ENCODE results near the gene FHOD1. TPM values are rescaled to one million over a fixed set of nuclear protein-coding genes. Genes with fewer than 3 reads are reported as not detected.

Gene FHOD1
- total and polyA plus RNA-seq, 12 donors, result 11.6 to 71.1 (median 19.1) TPM

- WGBS, 2 donors, result 74 to 79% methylated on average over 7 of the region's 7 CpGs
- Histone ChIP-seq H3K27ac (no peak overlapping the region), H3K4me1 (peaks cover 0 to under 1% (median 0%) of the 10 kb centered on the region in 9 donors), H3K27me3 (no peaks in the 10 kb centered on the region), H3K4me3 (no peak overlapping the region), H3K36me3 (peaks cover 14 to 100% (median 76%) of the 10 kb centered on the region in 9 donors), H3K9me3 (no peaks in the 10 kb centered on the region)
- intact Hi-C loops (cut with DNase I), result no loop called here
- TF ChIP-seq CTCF (IDR thresholded peaks at IDR 0.05), result no peak
- ATAC-seq (no peak), DNase-seq (no peak)
These were observed 13.7 kb downstream of the FHOD1 start for GRCh38 chr16:67233596-67233995.

- H3K27ac ChIP-seq, result no peak overlapping the region
- H3K36me3 ChIP-seq, result peaks cover 3 to 82% (median 56%) of the 10 kb centered on the region in 9 donors
- intact Hi-C loops (cut with DNase I), result no loop called here
- H3K9me3 ChIP-seq, result no peaks in the 10 kb centered on the region
- no peaks in the 10 kb centered on the region for H3K27me3 ChIP-seq
- DNase-seq (no peak), ATAC-seq (no peak)
- H3K4me1 ChIP-seq, result peaks cover 5 to 19% (median 14%) of the 10 kb centered on the region in 9 donors
- no peak overlapping the region for H3K4me3 ChIP-seq
- 88% methylated on average over 12 of the region's 12 CpGs for WGBS, 2 donors
- no peak for TF ChIP-seq CTCF (IDR thresholded peaks at IDR 0.05)
These were observed 16.2 kb downstream of the FHOD1 start for GRCh38 chr16:67230809-67231660.

- no peak for TF ChIP-seq CTCF (IDR thresholded peaks at IDR 0.05)
- H3K36me3 ChIP-seq, result peaks cover 3 to 74% (median 49%) of the 10 kb centered on the region in 9 donors
- no peak overlapping the region for H3K4me3 ChIP-seq
- no peak for ATAC-seq
- no peaks in the 10 kb centered on the region for H3K27me3 ChIP-seq
- intact Hi-C loops (cut with DNase I), result loop anchor here in 2 of 10 donors (5.0 kb wide), 1 partner anchor 38 kb away; the partner anchor contains the start of genes E2F4 (in 2 of the 2) and EXOC3L1 (in 2 of the 2)
- H3K4me1 ChIP-seq, result peaks cover 5 to 27% (median 21%) of the 10 kb centered on the region in 9 donors
- 92 to 94% methylated on average over 32 of the region's 32 CpGs for WGBS, 2 donors
- no peaks in the 10 kb centered on the region for H3K9me3 ChIP-seq
- DNase-seq, result no peak
- H3K27ac ChIP-seq, result no peak overlapping the region
These were observed 17.1 kb downstream of the FHOD1 start for GRCh38 chr16:67229906-67230808.

GRCh38 chr16:67228905-67229304, 18.4 kb downstream of the FHOD1 start:
- H3K27ac ChIP-seq, result no peak overlapping the region
- H3K4me1 ChIP-seq, result peaks cover 5 to 33% (median 25%) of the 10 kb centered on the region in 9 donors
- no peak for DNase-seq
- WGBS, 2 donors, result 82 to 88% methylated on average over 9 of the region's 9 CpGs
- no peak for TF ChIP-seq CTCF (IDR thresholded peaks at IDR 0.05)
- no peak overlapping the region for H3K4me3 ChIP-seq
- intact Hi-C loops (cut with DNase I), result loop anchor here in 2 of 10 donors (5.0 kb wide), 1 partner anchor 37 kb away; the partner anchor contains the start of genes E2F4 (in 2 of the 2) and EXOC3L1 (in 2 of the 2)
- H3K27me3 ChIP-seq, result no peaks in the 10 kb centered on the region
- H3K36me3 ChIP-seq, result peaks cover under 1 to 61% (median 40%) of the 10 kb centered on the region in 9 donors
- no peak for ATAC-seq
- no peaks in the 10 kb centered on the region for H3K9me3 ChIP-seq
